Small intestine (tissue), 7 donors: ENCODE measurements around the gene SAG. TPM values are rescaled to one million over a fixed set of nuclear protein-coding genes. Genes with fewer than 3 reads are reported as not detected.

Experiments
- DNase-seq, 2 donors: peaks; one replicate each; pipeline versions ENCODE4 v3.0.0 to v3.0.0-alpha.2; 2013
- FAIRE-seq: peaks from 2 replicates; lab custom pipeline; 2012; peaks lifted over from hg19 to GRCh38; lab: Jason Lieb, UNC
- H3K27ac ChIP-seq, 3 donors: one replicate each; pipeline ENCODE4 v1.5.1; 2013; ENCODE audit warnings: low read length in 2 of 3, mild to moderate bottlenecking in 2 of 3, control low read depth in 1 of 3, inconsistent platforms in 1 of 3, low read depth in 1 of 3, moderate library complexity in 1 of 3
- H3K27me3 ChIP-seq, 3 donors: one replicate each; pipeline ENCODE4 v1.6.1; 2013; ENCODE audit warnings: low read length in 3 of 3, inconsistent platforms in 1 of 3; ENCODE audit not compliant: control insufficient read depth in 3 of 3, insufficient read depth in 3 of 3
- H3K36me3 ChIP-seq, 3 donors: one replicate each; pipeline ENCODE4 v1.6.1; 2013; ENCODE audit warnings: low read length in 3 of 3, inconsistent platforms in 1 of 3, low read depth in 1 of 3, mild to moderate bottlenecking in 1 of 3, moderate library complexity in 1 of 3; ENCODE audit not compliant: control insufficient read depth in 3 of 3, insufficient read depth in 2 of 3
- H3K4me1 ChIP-seq, 3 donors: one replicate each; pipeline ENCODE4 v1.6.1; 2013; ENCODE audit warnings: low read length in 2 of 3, inconsistent platforms in 1 of 3, low read depth in 1 of 3, mild to moderate bottlenecking in 1 of 3, moderate library complexity in 1 of 3; ENCODE audit not compliant: control insufficient read depth in 3 of 3, insufficient read depth in 2 of 3
- H3K4me3 ChIP-seq, 3 donors: one replicate each; pipeline ENCODE4 v1.5.1; 2013; ENCODE audit warnings: low read length in 3 of 3, control low read depth in 1 of 3, inconsistent platforms in 1 of 3, low read depth in 1 of 3, mild to moderate bottlenecking in 1 of 3, moderate library complexity in 1 of 3
- H3K9me3 ChIP-seq, 2 donors: one replicate each; pipeline ENCODE4 v1.6.1; 2013; ENCODE audit warnings: low read depth in 1 of 2, low read length in 1 of 2; ENCODE audit not compliant: control insufficient read depth in 2 of 2, insufficient read depth in 1 of 2
- WGBS, 3 donors: extraction: QIAGEN DNeasy Blood & Tissue Kit; methylation state at CpG; one replicate each; pipeline ENCODE4 v1.1.7; 2013; 5-methylcytosine and 5-hydroxymethylcytosine counted together
- polyA plus RNA-seq, 4 donors: library from polyadenylated mRNA; stranded (reverse) in 3 of 4; unstranded in 1 of 4; fragments of 200-250 nt in 3 of 4; fragments of 120-200 nt in 1 of 4; gene quantifications; one replicate each; pipeline versions ENCODE4 v1.2.1 to v1.2.3, GENCODE V29; 2013
- donor health status: healthy with polysubstance abuse.
- donor health status: control.
- donor health status: control.
- donor health status: Bipolar disorder and iron deficiency.
- donor health status: healthy.

Gene SAG
- polyA plus RNA-seq, 4 donors, result not detected

DNA sequence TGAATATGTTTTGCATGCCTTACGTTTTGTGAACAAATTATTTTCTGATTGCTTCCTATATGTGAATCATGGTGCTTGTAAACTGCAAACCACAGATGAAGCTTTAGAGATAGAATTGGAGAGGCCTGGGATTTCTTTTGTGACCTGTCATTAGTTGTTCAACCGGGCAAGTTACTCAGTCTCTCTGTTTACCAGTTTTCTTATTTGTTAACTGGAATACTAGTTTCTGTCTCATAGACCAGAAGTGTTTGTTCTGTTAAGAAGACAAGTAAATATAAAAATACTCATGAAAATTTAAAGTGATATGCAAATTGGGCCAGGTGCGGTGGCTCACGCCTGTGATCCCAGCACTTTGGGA, 74.0 kb downstream of the SAG start:
- H3K4me1 ChIP-seq, result peaks cover 0 to 4% (median under 1%) of the 10 kb centered on the region in 3 donors
- DNase-seq, result no peak
- FAIRE-seq, result no peak
- no peaks in the 10 kb centered on the region for H3K9me3 ChIP-seq
- H3K36me3 ChIP-seq, result peaks cover 0 to 17% (median 0%) of the 10 kb centered on the region in 3 donors
- H3K4me3 ChIP-seq, result no peak overlapping the region
- 79 to 93% (median 89%) methylated on average over 4 of the region's 4 CpGs for WGBS, 3 donors
- no peaks in the 10 kb centered on the region for H3K27me3 ChIP-seq
- H3K27ac ChIP-seq, result no peak overlapping the region

DNA sequence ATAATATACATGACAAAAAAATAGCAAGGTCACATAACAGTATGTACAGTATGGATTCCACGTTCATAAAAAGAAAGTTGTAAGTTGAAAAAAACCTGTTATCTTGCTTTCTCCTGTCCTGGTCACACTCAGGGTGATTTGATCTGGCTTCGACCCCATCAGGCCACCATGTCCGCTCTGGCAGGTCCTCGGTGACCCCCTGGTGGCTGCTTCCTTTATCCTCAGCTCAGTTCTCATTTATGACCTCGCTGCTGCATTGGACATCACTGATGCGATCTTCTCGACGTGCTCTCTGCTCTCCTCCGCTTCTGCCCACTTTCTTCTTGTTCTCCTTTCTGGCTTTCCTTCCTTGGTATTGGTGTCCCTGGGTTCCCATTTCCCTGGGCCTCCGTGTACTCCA, 76.4 kb downstream of the SAG start:
- DNase-seq, result no peak
- Histone ChIP-seq H3K27ac (no peak overlapping the region), H3K4me1 (peaks cover 0 to 18% (median 3%) of the 10 kb centered on the region in 3 donors), H3K4me3 (no peak overlapping the region), H3K9me3 (no peaks in the 10 kb centered on the region), H3K27me3 (no peaks in the 10 kb centered on the region), H3K36me3 (peaks cover 0 to 10% (median 2%) of the 10 kb centered on the region in 3 donors)
- 83 to 87% (median 85%) methylated on average over 10 of the region's 10 CpGs for WGBS, 3 donors
- FAIRE-seq, result no peak

DNA sequence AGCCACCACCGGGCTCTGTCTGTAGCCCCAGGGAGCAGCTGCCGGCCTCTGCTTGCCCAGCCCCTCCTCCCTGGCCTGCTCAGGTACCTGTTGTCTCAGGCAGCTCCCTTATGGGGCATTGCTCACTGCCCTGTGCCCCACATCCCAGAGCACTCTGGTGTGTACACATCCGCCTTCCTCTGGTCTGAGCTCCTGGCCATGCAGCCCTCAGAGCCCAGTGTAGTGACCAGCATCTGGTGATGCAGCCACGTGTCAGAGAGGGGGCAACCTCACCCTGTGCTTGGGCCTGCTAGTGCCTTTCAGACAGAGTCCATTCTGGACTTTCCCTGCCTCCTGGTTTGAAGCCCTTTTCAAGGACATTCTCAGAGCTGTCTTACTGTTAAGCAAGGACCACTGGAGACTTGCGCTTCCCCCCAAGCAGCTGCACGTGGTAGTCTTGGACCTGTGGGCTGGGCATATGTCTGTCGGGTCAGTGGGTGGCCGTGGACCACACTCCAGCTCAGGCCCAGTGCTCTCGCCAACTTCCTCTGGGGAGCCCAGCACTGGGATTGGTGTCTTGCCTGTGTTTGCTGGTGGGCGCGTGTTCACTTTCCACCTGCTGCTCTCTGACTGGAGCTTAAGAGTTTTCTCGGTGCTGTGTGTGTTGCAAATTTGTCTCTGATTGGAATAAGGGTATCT, 77.3 kb downstream of the SAG start:
- DNase-seq (no peak), FAIRE-seq (no peak)
- Histone ChIP-seq H3K4me1 (peaks cover 0 to 18% (median 3%) of the 10 kb centered on the region in 3 donors), H3K9me3 (no peaks in the 10 kb centered on the region), H3K36me3 (peaks cover 0 to 14% (median 4%) of the 10 kb centered on the region in 3 donors), H3K27me3 (no peaks in the 10 kb centered on the region), H3K27ac (peak overlapping the region in 2 of 3 donors; percentile 18 to 47), H3K4me3 (no peak overlapping the region)
- 75 to 78% (median 76%) methylated on average over 12 of the region's 12 CpGs for WGBS, 3 donors

DNA sequence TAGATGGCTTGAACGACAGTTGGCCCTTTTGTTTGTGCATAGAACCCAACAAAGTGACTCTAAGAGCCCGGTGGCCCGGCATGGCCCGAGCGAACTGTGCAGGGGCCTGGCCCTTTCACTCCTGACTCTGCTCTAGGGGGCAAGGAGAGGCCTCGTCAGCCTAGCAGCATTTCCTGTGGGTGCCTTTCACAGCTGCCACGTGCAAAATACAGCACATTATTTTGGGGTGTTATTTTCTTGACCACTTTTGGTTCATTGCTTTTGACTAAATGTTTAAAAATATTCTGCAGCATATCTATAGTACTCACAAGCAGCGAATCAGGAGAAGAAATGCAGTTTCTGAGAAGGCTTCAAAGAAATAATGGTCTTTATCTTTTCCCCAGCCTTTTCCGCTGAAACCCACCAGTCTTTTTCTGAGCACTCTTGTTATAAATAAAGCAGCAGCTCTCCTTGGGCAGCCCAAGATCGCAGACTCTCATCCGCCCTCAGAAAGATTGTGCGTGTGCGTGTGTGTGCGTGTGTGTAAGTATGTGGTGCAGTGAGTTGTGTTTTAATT, 78.0 kb downstream of the SAG start:
- peaks cover 0 to 18% (median 3%) of the 10 kb centered on the region in 3 donors for H3K4me1 ChIP-seq
- FAIRE-seq, result no peak
- H3K27me3 ChIP-seq, result no peaks in the 10 kb centered on the region
- H3K27ac ChIP-seq, result peak overlapping the region in 2 of 3 donors; percentile 18 to 47
- no peak overlapping the region for H3K4me3 ChIP-seq
- no peaks in the 10 kb centered on the region for H3K9me3 ChIP-seq
- peaks cover 0 to 16% (median 4%) of the 10 kb centered on the region in 3 donors for H3K36me3 ChIP-seq
- 64 to 79% (median 71%) methylated on average over 14 of the region's 14 CpGs for WGBS, 3 donors
- DNase-seq, result no peak

DNA sequence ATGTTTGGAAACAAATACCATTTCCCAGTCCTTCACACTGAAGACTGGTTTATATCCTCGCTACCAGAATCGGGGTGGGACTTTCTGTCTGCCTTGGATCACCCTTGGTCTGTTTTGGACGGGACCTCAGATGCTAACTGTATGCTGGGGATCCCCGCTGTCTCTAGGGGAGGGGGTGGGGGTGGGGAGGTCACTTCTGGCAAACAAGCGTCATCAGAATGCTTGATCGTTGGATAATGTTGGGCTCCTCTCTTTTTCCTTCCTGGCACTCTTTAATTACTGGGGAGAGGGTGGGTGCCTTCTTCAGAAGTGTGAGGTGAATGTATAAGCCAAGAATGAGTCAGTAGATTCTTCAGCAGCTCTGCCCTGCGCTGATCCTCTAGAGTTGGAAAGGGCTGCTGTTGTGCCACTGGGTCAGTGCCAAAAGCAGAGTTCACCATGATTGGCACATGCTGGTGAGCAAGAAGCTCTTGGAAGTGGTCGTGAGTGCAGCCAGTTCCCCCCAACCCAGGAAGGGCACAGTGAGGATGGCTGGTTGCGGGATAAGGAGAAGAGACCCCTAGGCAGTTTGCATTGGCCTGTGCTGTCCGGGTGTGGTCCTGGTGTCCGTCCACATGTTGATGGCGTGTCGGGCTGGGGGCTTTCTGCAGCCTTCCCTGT, 78.9 kb downstream of the SAG start:
- Histone ChIP-seq H3K27me3 (no peaks in the 10 kb centered on the region), H3K9me3 (no peaks in the 10 kb centered on the region), H3K4me1 (peaks cover 0 to 18% (median 3%) of the 10 kb centered on the region in 3 donors), H3K27ac (peak overlapping the region; percentile 54 to 85 (median 78)), H3K36me3 (peaks cover 0 to 18% (median 4%) of the 10 kb centered on the region in 3 donors), H3K4me3 (no peak overlapping the region)
- 62 to 81% (median 79%) methylated on average over 12 to 13 of the region's 13 CpGs for WGBS, 3 donors
- no peak for FAIRE-seq
- DNase-seq, result no peak

DNA sequence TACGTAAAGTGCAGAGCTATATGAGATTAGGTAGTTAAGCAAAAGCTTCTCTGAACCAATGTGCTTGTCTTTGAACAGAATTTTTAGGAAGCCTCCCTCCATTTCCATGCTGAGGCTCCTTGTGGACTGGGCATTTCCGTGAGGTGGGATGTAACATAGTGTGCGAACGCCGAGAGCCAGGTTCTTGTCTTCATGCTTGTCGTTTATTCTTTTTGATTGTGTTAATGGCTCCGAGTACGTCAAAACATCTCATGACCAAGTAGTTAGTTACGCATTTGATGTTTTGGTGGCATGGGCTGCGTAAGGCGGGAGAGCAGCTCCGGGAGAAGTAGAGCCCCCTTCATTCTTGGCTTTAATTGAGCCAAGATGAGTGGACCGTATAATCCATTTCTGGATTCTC, 79.6 kb downstream of the SAG start:
- FAIRE-seq (no peak), DNase-seq (no peak)
- Histone ChIP-seq H3K9me3 (no peaks in the 10 kb centered on the region), H3K27ac (peak overlapping the region in 2 of 3 donors; percentile 78 to 85), H3K27me3 (no peaks in the 10 kb centered on the region), H3K36me3 (peaks cover 0 to 22% (median 4%) of the 10 kb centered on the region in 3 donors), H3K4me3 (no peak overlapping the region), H3K4me1 (peaks cover 0 to 18% (median 3%) of the 10 kb centered on the region in 3 donors)
- WGBS, 3 donors, result 76 to 93% (median 92%) methylated on average over 13 of the region's 13 CpGs

DNA sequence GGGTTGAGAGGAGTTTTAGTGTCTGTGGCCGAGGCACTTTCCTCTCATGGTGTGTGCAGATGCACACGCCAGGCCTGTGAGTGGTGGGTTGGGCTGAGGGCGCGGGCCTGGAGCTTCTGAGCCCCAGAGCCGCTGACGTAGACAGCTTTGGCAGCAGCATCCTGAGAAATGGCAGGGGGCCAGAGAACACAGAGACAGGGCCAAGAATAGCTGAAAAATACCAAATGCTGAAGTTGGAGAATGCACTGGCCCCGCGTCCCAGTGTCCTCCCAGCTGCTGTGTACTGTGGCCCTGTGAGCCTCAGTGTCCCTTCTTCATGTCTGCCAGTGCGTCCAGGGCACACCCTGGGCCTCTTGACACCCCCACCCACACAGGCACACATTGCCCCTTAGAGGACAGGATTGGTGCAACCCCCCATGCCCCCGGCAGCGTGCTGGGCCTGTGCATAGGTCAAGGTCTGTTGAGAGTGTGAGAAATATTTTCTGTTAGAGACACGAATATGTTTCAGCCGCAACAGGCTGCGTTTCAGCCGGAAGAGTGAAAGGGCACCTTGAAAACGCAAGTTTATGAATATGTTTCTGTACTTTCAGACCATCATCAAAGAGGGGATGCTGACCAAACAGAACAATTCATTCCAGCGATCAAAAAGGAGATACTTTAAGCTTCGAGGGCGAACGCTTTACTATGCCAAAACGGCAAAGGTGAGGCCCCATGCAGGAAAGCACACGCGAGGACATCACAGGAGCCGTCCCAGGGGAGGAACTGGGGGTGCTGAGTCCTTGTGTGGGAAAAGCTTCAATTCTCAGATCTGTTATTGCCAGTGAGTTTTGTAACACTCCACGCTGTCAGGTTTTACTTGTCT, 80.3 kb downstream of the SAG start:
- Histone ChIP-seq H3K4me1 (peaks cover 0 to 18% (median 3%) of the 10 kb centered on the region in 3 donors), H3K36me3 (peaks cover 0 to 23% (median 4%) of the 10 kb centered on the region in 3 donors), H3K4me3 (no peak overlapping the region), H3K27me3 (no peaks in the 10 kb centered on the region), H3K27ac (peak overlapping the region in 2 of 3 donors; percentile 78 to 85), H3K9me3 (no peaks in the 10 kb centered on the region)
- no peak for FAIRE-seq
- peak in 1 of 2 donors; percentile 66 for DNase-seq
- 55 to 72% (median 66%) methylated on average over 25 of the region's 25 CpGs for WGBS, 3 donors
